GM12801 (cell line): Measurements from ENCODE around the gene SLC17A3.

Source experiments
- TF ChIP-seq, protein P1 (sequence below): IDR thresholded peaks from one replicate; pipeline ENCODE4 v1.5.1; 2011; ENCODE audit warnings: control low read depth; ENCODE audit not compliant: insufficient read length; ENCODE audit errors: extremely low read depth

SLC17A3 gene, protein sequence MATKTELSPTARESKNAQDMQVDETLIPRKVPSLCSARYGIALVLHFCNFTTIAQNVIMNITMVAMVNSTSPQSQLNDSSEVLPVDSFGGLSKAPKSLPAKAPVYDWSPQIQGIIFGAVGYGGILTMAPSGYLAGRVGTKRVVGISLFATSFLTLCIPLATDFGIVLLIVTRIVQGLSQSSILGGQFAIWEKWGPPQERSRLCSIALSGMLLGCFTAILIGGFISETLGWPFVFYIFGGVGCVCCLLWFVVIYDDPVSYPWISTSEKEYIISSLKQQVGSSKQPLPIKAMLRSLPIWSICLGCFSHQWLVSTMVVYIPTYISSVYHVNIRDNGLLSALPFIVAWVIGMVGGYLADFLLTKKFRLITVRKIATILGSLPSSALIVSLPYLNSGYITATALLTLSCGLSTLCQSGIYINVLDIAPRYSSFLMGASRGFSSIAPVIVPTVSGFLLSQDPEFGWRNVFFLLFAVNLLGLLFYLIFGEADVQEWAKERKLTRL

GRCh38 chr6:25874118-25874517 is at the start of gene SLC17A3:
Gene SLC17A3, minus strand, starts transcription at chr6:25874243. Its CDS starts 5,856 bp downstream, at chr6:25868387.
- TF ChIP-seq, protein P1, sequence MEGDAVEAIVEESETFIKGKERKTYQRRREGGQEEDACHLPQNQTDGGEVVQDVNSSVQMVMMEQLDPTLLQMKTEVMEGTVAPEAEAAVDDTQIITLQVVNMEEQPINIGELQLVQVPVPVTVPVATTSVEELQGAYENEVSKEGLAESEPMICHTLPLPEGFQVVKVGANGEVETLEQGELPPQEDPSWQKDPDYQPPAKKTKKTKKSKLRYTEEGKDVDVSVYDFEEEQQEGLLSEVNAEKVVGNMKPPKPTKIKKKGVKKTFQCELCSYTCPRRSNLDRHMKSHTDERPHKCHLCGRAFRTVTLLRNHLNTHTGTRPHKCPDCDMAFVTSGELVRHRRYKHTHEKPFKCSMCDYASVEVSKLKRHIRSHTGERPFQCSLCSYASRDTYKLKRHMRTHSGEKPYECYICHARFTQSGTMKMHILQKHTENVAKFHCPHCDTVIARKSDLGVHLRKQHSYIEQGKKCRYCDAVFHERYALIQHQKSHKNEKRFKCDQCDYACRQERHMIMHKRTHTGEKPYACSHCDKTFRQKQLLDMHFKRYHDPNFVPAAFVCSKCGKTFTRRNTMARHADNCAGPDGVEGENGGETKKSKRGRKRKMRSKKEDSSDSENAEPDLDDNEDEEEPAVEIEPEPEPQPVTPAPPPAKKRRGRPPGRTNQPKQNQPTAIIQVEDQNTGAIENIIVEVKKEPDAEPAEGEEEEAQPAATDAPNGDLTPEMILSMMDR: no peak

DNA sequence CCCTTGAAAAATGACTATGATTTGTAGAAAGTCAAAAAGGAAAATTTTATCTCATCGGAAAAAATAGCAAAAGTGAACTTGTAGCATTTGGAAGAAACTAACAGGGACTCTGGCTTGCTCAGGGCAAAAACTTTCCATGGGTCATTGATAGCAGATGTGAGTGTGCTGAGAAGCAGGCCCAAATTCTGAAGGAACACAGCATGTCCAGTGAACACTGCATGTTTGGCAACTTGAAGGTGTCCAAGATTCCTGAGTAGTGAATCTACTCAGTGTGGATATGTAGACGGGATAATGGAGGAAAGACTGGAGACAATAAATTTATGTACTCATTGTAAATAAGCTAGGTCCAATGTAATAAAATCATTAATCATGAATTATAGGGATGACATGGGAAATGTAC is 48.3 kb upstream of the SLC17A3 start:
- TF ChIP-seq, protein P1: no peak

DNA sequence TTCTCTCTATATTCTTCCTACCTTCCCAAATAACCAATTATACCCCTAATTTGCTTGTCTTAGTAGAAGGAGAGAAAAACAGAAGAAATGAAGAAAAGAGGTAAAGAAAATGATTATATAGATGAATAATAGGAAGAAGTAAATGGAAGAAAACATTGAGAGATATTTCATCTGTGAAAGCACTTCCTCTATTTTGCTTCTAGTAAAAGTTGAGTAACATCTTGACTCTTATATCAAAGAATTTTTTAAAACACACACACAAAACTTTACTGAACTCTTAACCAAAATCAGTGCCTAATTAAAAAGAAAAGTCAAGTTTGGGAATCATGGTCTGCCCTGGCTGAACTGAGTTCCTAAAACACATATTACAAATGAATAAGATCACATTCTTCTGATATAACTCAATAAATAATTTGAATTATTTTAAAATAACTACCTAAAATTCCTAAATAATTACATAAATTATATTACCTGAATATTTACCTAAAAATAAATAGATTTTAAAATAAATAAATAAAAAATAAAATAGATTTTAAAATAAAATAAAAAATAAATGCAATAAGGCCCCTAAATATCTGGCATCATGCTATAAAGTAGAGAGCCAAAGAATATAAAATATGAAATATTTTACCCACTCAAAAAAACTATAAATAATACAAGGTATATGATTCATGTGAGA is 47.6 kb upstream of the SLC17A3 start:
- TF ChIP-seq, protein P1: no peak

GRCh38 chr6:25919657-25920056 is 45.6 kb upstream of the SLC17A3 start:
- TF ChIP-seq, protein P1: no peak

- TF ChIP-seq, protein P1: no peak
Observed at GRCh38 chr6:25918083-25918683, 44.1 kb upstream of the SLC17A3 start.

DNA sequence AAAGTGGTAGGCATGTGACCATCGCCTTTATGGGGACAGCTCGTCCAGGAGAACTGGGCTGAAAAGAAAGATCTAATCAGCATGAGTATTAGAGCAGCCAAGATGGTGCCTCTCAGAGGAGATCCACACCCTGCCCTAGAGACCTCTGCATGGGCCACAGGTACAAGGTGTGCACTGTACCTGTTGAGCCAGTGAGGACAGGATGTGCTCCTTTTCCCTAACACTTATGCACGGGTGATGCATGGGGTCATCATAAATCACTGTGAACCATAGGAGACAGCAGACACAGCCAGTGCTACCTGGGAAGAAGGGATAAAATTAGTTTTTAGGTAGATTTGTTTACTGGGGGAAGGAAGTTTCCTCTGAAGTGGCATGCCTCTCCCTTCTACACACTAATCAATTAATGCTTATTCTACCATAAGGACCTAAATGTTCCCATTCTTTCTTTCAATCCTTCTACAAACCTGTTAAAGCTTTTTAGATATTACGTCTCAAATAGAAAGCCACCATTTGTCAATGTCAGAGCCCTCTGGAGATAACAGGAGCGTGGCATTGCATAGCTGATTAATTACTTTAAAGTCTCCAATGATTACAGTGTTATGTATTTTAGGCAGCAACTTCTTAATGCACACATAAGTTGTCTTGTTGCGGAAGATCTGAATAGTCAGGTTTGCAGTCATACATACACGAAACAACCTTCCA is 42.9 kb upstream of the SLC17A3 start:
- TF ChIP-seq, protein P1: no peak

- TF ChIP-seq, protein P1: no peak
Observed at GRCh38 chr6:25916330-25916729, 42.3 kb upstream of the SLC17A3 start.
